Glomerular visceral epithelial cell (primary cell): Measurements from ENCODE around the gene GON4L.
A peak's percentile ranks its signal among the peaks of the same experiment; 100 is the strongest.
"Not testable (repeated sequence)": the region's sequence is repeated elsewhere in the genome, so short reads cannot be mapped to it uniquely, and the experiment has no call there.

Experiments
- DNase-seq: peaks from one replicate; pipeline ENCODE4 v3.0.0-alpha.2; 2016; ENCODE audit errors: extremely low spot score

Gene GON4L

GRCh38 chr1:155856975-155857930, at the start of gene GON4L:
Gene GON4L, minus strand, starts transcription at chr1:155857214. Its CDS starts 3,434 bp downstream, at chr1:155853780.
- peak; percentile 92 for DNase-seq

GRCh38 chr1:155904261-155904660, 47.2 kb upstream of the GON4L start:
- DNase-seq = no peak

GRCh38 chr1:155900161-155900560, 43.1 kb upstream of the GON4L start:
- no peak for DNase-seq

- no peak for DNase-seq
Observed at GRCh38 chr1:155899683-155900082, 42.7 kb upstream of the GON4L start.

GRCh38 chr1:155898888-155899287, 41.9 kb upstream of the GON4L start:
- no peak for DNase-seq

- no peak for DNase-seq
Observed at GRCh38 chr1:155897746-155898145, 40.7 kb upstream of the GON4L start.

- DNase-seq = not testable (repeated sequence)
Observed at GRCh38 chr1:155896476-155896875, 39.5 kb upstream of the GON4L start.

- not testable (repeated sequence) for DNase-seq
Observed at GRCh38 chr1:155895617-155896016, 38.6 kb upstream of the GON4L start.

GRCh38 chr1:155893389-155894142, 36.6 kb upstream of the GON4L start:
- DNase-seq = peak; percentile 76

- peak; percentile 68 for DNase-seq
Observed at GRCh38 chr1:155892796-155893195, 35.8 kb upstream of the GON4L start.

GRCh38 chr1:155890251-155890650, 33.2 kb upstream of the GON4L start:
- no peak for DNase-seq

GRCh38 chr1:155889566-155889965, 32.6 kb upstream of the GON4L start:
- no peak for DNase-seq

GRCh38 chr1:155888481-155888880, 31.5 kb upstream of the GON4L start:
- DNase-seq = no peak

- DNase-seq = no peak
Observed at GRCh38 chr1:155884982-155885381, 28.0 kb upstream of the GON4L start.

- no peak for DNase-seq
Observed at GRCh38 chr1:155884031-155884960, 27.3 kb upstream of the GON4L start.

GRCh38 chr1:155882766-155883165, 25.8 kb upstream of the GON4L start:
- DNase-seq = no peak

GRCh38 chr1:155882235-155882634, 25.2 kb upstream of the GON4L start:
- DNase-seq = no peak

- no peak for DNase-seq
Observed at GRCh38 chr1:155880950-155881349, 23.9 kb upstream of the GON4L start.

GRCh38 chr1:155880251-155880650, 23.2 kb upstream of the GON4L start:
- DNase-seq = no peak

GRCh38 chr1:155877945-155878344, 20.9 kb upstream of the GON4L start:
- no peak for DNase-seq

- DNase-seq = peak; percentile 26
Observed at GRCh38 chr1:155873860-155874259, 16.8 kb upstream of the GON4L start.

GRCh38 chr1:155872527-155872926, 15.5 kb upstream of the GON4L start:
- DNase-seq = no peak
